Astrocyte (in vitro differentiated cells and primary cell): ENCODE data around the gene SMAGP. TPM values are rescaled to one million over a fixed set of nuclear protein-coding genes. Genes with fewer than 3 reads are reported as not detected.

Source experiments
- DNase-seq: peaks from one replicate; pipeline ENCODE4 v3.0.0-alpha.2; 2010; ENCODE audit warnings: low read depth
- FAIRE-seq: peaks from 2 replicates; lab custom pipeline; 2011; peaks lifted over from hg19 to GRCh38; lab: Jason Lieb, UNC
- H2AFZ ChIP-seq: 2 replicates; pipeline ENCODE4 v1.6.0; 2012; ENCODE audit warnings: low read depth, low read length, inconsistent platforms
- H3K27ac ChIP-seq: 2 replicates; pipeline ENCODE4 v1.5.1; 2011; ENCODE audit warnings: low read depth, low read length, inconsistent platforms
- H3K27me3 ChIP-seq: 2 replicates; pipeline ENCODE4 v1.6.0; 2011; ENCODE audit warnings: low read length, inconsistent platforms; ENCODE audit not compliant: insufficient read depth
- H3K36me3 ChIP-seq: 2 replicates; pipeline ENCODE4 v1.5.1; 2011; ENCODE audit warnings: low read length, inconsistent platforms; ENCODE audit not compliant: insufficient read depth
- H3K4me1 ChIP-seq: 2 replicates; pipeline ENCODE4 v1.5.1; 2011; ENCODE audit warnings: low read length, inconsistent platforms; ENCODE audit not compliant: insufficient read depth
- H3K4me2 ChIP-seq: 2 replicates; pipeline ENCODE4 v1.6.0; 2012; ENCODE audit warnings: low read length, inconsistent platforms
- H3K4me3 ChIP-seq: 2 replicates; pipeline ENCODE4 v1.5.1; 2011; ENCODE audit warnings: low read depth, mild to moderate bottlenecking, low read length, inconsistent platforms; ENCODE audit not compliant: insufficient read depth
- H3K79me2 ChIP-seq: 2 replicates; pipeline ENCODE4 v1.6.0; 2012; ENCODE audit warnings: mild to moderate bottlenecking, low read length, inconsistent platforms; ENCODE audit not compliant: insufficient read depth
- H3K9ac ChIP-seq: 2 replicates; pipeline ENCODE4 v1.6.0; 2012; ENCODE audit warnings: mild to moderate bottlenecking, low read length, inconsistent platforms
- H3K9me3 ChIP-seq: 2 replicates; pipeline ENCODE4 v1.5.1; 2012; ENCODE audit warnings: low read depth, mild to moderate bottlenecking, low read length, inconsistent platforms; ENCODE audit not compliant: insufficient read depth
- H4K20me1 ChIP-seq: 2 replicates; pipeline ENCODE4 v1.6.0; 2012; ENCODE audit warnings: low read length, inconsistent platforms; ENCODE audit not compliant: insufficient read depth
- H3K27ac Mint-ChIP-seq: one replicate; pipeline ENCODE4 v1.8.0; 2021; ENCODE audit warnings: mild to moderate bottlenecking, mixed read lengths; ENCODE audit not compliant: unreplicated experiment
- H3K27me3 Mint-ChIP-seq: one replicate; pipeline ENCODE4 v1.8.0; 2021; ENCODE audit warnings: low read depth, mixed read lengths; ENCODE audit not compliant: unreplicated experiment
- H3K36me3 Mint-ChIP-seq: one replicate; pipeline ENCODE4 v1.8.0; 2021; ENCODE audit warnings: low read depth, mixed read lengths; ENCODE audit not compliant: unreplicated experiment
- H3K4me1 Mint-ChIP-seq: one replicate; pipeline ENCODE4 v1.8.0; 2021; ENCODE audit warnings: low read depth, mixed read lengths; ENCODE audit not compliant: unreplicated experiment
- H3K4me3 Mint-ChIP-seq: one replicate; pipeline ENCODE4 v1.8.0; 2021; ENCODE audit warnings: mild to moderate bottlenecking, moderate library complexity, mixed read lengths; ENCODE audit not compliant: unreplicated experiment
- H3K9me3 Mint-ChIP-seq: one replicate; pipeline ENCODE4 v1.8.0; 2021; ENCODE audit warnings: mild to moderate bottlenecking, mixed read lengths; ENCODE audit not compliant: unreplicated experiment
- EZH2 ChIP-seq: IDR thresholded peaks from 2 replicates; pipeline ENCODE4 v1.6.1; 2012; ENCODE audit warnings: mild to moderate bottlenecking, low read length, inconsistent platforms; ENCODE audit not compliant: insufficient read depth
- total RNA-seq: library from RNA; stranded (reverse); gene quantifications from 2 replicates; pipeline ENCODE4 v1.2.1, GENCODE V29; 2021
- TF ChIP-seq, protein P1 (sequence below): IDR thresholded peaks from 2 replicates; pipeline ENCODE4 v1.5.1; 2011; ENCODE audit warnings: low read depth, mild to moderate bottlenecking, inconsistent platforms, low read length, moderate library complexity; ENCODE audit not compliant: insufficient read depth

The SMAGP gene
- total RNA-seq, 1 donor from 2014 or later: 3.6 TPM

DNA sequence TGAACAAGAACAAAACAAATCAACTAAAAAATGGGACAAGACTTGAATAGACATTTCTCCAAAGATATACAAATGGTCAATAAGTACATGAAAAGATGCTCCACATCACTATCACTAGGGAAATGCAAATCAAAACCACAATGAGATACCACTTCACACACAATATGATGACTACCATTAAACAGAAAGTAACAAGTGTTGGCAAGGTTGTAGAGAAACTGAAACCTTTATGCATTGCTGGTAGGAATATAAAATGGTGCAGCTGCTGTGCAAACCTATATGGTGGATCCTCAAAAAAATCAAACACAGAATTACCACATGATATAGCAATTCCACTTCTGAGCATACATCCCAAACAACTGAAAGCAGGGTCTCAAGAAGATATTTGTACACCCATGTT, 5.2 kb downstream of the SMAGP start:
- no peaks in the 10 kb centered on the region for H3K27me3 ChIP-seq
- H3K27ac ChIP-seq: no peak overlapping the region
- no peak overlapping the region for H2AFZ ChIP-seq
- no peaks in the 10 kb centered on the region for H3K36me3 ChIP-seq
- no peak overlapping the region for H3K4me3 ChIP-seq
- no peak overlapping the region for H3K9ac ChIP-seq
- FAIRE-seq: no peak
- DNase-seq: no peak
- H4K20me1 ChIP-seq: peaks cover 2% of the 10 kb centered on the region
- Mint-ChIP-seq H3K9me3 (no peaks in the 10 kb centered on the region), H3K4me3 (no peak overlapping the region), H3K27me3 (no peaks in the 10 kb centered on the region), H3K27ac (no peak overlapping the region), H3K36me3 (no peaks in the 10 kb centered on the region), H3K4me1 (no peaks in the 10 kb centered on the region)
- TF ChIP-seq, protein P1, sequence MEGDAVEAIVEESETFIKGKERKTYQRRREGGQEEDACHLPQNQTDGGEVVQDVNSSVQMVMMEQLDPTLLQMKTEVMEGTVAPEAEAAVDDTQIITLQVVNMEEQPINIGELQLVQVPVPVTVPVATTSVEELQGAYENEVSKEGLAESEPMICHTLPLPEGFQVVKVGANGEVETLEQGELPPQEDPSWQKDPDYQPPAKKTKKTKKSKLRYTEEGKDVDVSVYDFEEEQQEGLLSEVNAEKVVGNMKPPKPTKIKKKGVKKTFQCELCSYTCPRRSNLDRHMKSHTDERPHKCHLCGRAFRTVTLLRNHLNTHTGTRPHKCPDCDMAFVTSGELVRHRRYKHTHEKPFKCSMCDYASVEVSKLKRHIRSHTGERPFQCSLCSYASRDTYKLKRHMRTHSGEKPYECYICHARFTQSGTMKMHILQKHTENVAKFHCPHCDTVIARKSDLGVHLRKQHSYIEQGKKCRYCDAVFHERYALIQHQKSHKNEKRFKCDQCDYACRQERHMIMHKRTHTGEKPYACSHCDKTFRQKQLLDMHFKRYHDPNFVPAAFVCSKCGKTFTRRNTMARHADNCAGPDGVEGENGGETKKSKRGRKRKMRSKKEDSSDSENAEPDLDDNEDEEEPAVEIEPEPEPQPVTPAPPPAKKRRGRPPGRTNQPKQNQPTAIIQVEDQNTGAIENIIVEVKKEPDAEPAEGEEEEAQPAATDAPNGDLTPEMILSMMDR: no peak
- TF ChIP-seq EZH2: no peak
- peaks cover 70% of the 10 kb centered on the region for H3K79me2 ChIP-seq
- no peaks in the 10 kb centered on the region for H3K9me3 ChIP-seq
- H3K4me2 ChIP-seq: no peak overlapping the region
- peaks cover 10% of the 10 kb centered on the region for H3K4me1 ChIP-seq

GRCh38 chr12:51264297-51264696, 5.9 kb downstream of the SMAGP start:
- Histone ChIP-seq H3K9me3 (no peaks in the 10 kb centered on the region), H3K9ac (no peak overlapping the region), H3K79me2 (peaks cover 69% of the 10 kb centered on the region), H3K27ac (no peak overlapping the region), H3K27me3 (no peaks in the 10 kb centered on the region), H4K20me1 (peaks cover 2% of the 10 kb centered on the region), H3K4me2 (no peak overlapping the region), H2AFZ (no peak overlapping the region), H3K4me1 (peaks cover 7% of the 10 kb centered on the region), H3K4me3 (no peak overlapping the region), H3K36me3 (no peaks in the 10 kb centered on the region)
- Mint-ChIP-seq H3K27ac (no peak overlapping the region), H3K4me1 (no peaks in the 10 kb centered on the region), H3K4me3 (no peak overlapping the region), H3K27me3 (no peaks in the 10 kb centered on the region), H3K36me3 (no peaks in the 10 kb centered on the region), H3K9me3 (no peaks in the 10 kb centered on the region)
- DNase-seq (no peak), FAIRE-seq (no peak)
- TF ChIP-seq, protein P1: no peak
- no peak for TF ChIP-seq EZH2

GRCh38 chr12:51263341-51263740, 6.9 kb downstream of the SMAGP start:
- no peak overlapping the region for H3K9ac ChIP-seq
- no peaks in the 10 kb centered on the region for H3K27me3 Mint-ChIP-seq
- TF ChIP-seq, protein P1: no peak
- no peak for TF ChIP-seq EZH2
- no peaks in the 10 kb centered on the region for H3K9me3 ChIP-seq
- H3K4me3 Mint-ChIP-seq: no peak overlapping the region
- peaks cover 63% of the 10 kb centered on the region for H3K79me2 ChIP-seq
- no peaks in the 10 kb centered on the region for H3K36me3 Mint-ChIP-seq
- DNase-seq (no peak), FAIRE-seq (no peak)
- H3K36me3 ChIP-seq: no peaks in the 10 kb centered on the region
- H3K27ac Mint-ChIP-seq: no peak overlapping the region
- no peaks in the 10 kb centered on the region for H3K4me1 Mint-ChIP-seq
- H2AFZ ChIP-seq: no peak overlapping the region
- H3K27me3 ChIP-seq: no peaks in the 10 kb centered on the region
- no peaks in the 10 kb centered on the region for H3K4me1 ChIP-seq
- H3K4me3 ChIP-seq: no peak overlapping the region
- H3K4me2 ChIP-seq: no peak overlapping the region
- no peaks in the 10 kb centered on the region for H3K9me3 Mint-ChIP-seq
- peaks cover 2% of the 10 kb centered on the region for H4K20me1 ChIP-seq
- no peak overlapping the region for H3K27ac ChIP-seq
